Skeletal muscle satellite cell (primary cell): Measurements from ENCODE around the gene EFCC1.

Experiments used
- H3K27me3 ChIP-seq: 2 replicates; pipeline ENCODE4 v1.7.0; 2013; ENCODE audit warnings: low read length; ENCODE audit not compliant: control insufficient read depth, insufficient read depth
- H3K36me3 ChIP-seq: 2 replicates; pipeline ENCODE4 v1.7.0; 2013; ENCODE audit warnings: mild to moderate bottlenecking, control low read depth, low read length; ENCODE audit not compliant: insufficient read depth
- H3K4me1 ChIP-seq: 2 replicates; pipeline ENCODE4 v1.7.0; 2013; ENCODE audit warnings: low read length; ENCODE audit not compliant: control insufficient read depth, insufficient read depth
- H3K4me2 ChIP-seq: 2 replicates; pipeline ENCODE4 v1.7.0; 2013; ENCODE audit warnings: mild to moderate bottlenecking, low read length
- H3K4me3 ChIP-seq: 2 replicates; pipeline ENCODE4 v1.7.0; 2013; ENCODE audit warnings: low read length
- H3K9ac ChIP-seq: 2 replicates; pipeline ENCODE4 v1.7.0; 2013; ENCODE audit warnings: mild to moderate bottlenecking, low read depth, low read length, moderate library complexity
- H3K9me3 ChIP-seq: replicated peaks from 2 replicates; pipeline ENCODE4 v1.7.0; 2013; ENCODE audit warnings: mild to moderate bottlenecking, control low read depth, low read length

The EFCC1 gene

GRCh38 chr3:129017484-129017899 is 16.4 kb downstream of the EFCC1 start:
- Histone ChIP-seq H3K36me3 (no peaks in the 10 kb centered on the region), H3K4me2 (no peak overlapping the region), H3K9me3 (no peaks in the 10 kb centered on the region), H3K27me3 (peaks cover 74% of the 10 kb centered on the region), H3K4me1 (no peaks in the 10 kb centered on the region), H3K9ac (no peak overlapping the region), H3K4me3 (no peak overlapping the region)

DNA sequence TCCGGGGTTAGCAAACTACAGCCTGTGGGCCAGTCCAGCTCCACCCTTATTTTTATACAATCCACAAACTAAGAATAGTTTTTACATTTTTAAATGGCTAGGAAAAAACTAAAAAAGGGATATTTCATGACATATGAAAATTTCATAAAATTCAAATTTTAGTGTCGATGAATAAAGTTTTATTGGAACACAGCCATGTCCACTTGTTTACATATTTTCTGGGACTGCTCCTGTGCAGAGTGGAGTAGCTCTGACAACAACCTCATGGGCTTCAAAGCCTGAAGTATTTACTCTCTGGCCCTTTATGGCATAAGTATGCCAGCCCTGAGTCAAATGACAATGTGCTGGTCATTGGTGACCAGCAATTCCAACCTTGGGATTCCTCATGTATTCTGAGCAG is 17.2 kb downstream of the EFCC1 start:
- Histone ChIP-seq H3K9me3 (no peaks in the 10 kb centered on the region), H3K4me1 (no peaks in the 10 kb centered on the region), H3K27me3 (peaks cover 81% of the 10 kb centered on the region), H3K4me3 (no peak overlapping the region), H3K9ac (no peak overlapping the region), H3K36me3 (no peaks in the 10 kb centered on the region), H3K4me2 (no peak overlapping the region)

DNA sequence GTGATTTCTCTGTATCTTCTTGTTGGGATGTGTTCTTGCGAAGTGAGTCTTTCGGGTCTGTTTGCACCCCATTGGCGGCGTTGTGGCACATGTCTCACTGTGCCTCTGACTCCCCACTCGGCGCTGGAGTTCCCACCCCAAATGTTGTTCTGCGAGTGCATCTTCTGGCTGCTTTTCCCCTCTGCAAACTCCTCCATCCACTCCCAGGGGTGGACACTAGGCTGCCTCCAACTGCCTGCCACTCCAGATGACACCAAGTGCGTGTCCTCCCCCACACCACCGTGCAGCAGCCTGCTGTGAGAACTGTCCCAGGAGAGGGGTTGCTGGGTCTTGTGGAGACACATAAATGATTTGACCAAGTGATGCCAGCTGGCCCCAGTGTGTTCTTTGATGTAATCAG is 17.6 kb downstream of the EFCC1 start:
- no peaks in the 10 kb centered on the region for H3K36me3 ChIP-seq
- no peak overlapping the region for H3K9ac ChIP-seq
- peaks cover 81% of the 10 kb centered on the region for H3K27me3 ChIP-seq
- no peaks in the 10 kb centered on the region for H3K9me3 ChIP-seq
- H3K4me1 ChIP-seq, result no peaks in the 10 kb centered on the region
- H3K4me3 ChIP-seq, result no peak overlapping the region
- no peak overlapping the region for H3K4me2 ChIP-seq

GRCh38 chr3:129019266-129019665 is 18.2 kb downstream of the EFCC1 start:
- Histone ChIP-seq H3K4me2 (no peak overlapping the region), H3K4me3 (no peak overlapping the region), H3K9me3 (no peaks in the 10 kb centered on the region), H3K9ac (no peak overlapping the region), H3K36me3 (no peaks in the 10 kb centered on the region), H3K4me1 (no peaks in the 10 kb centered on the region), H3K27me3 (peaks cover 77% of the 10 kb centered on the region)

- Histone ChIP-seq H3K9ac (no peak overlapping the region), H3K27me3 (peaks cover 84% of the 10 kb centered on the region), H3K4me3 (no peak overlapping the region)
These were observed 19.6 kb downstream of the EFCC1 start for GRCh38 chr3:129020691-129021090.

GRCh38 chr3:129021140-129021551 is 20.0 kb downstream of the EFCC1 start:
- Histone ChIP-seq H3K4me2 (no peak overlapping the region), H3K4me1 (no peaks in the 10 kb centered on the region), H3K36me3 (no peaks in the 10 kb centered on the region), H3K27me3 (peaks cover 84% of the 10 kb centered on the region), H3K9ac (no peak overlapping the region), H3K4me3 (no peak overlapping the region), H3K9me3 (no peaks in the 10 kb centered on the region)

More at GRCh38 chr3:129020691-129021090, 19.6 kb downstream of the EFCC1 start:
- no peaks in the 10 kb centered on the region for H3K4me1 ChIP-seq
- no peak overlapping the region for H3K4me2 ChIP-seq
- no peaks in the 10 kb centered on the region for H3K9me3 ChIP-seq
- no peaks in the 10 kb centered on the region for H3K36me3 ChIP-seq

DNA sequence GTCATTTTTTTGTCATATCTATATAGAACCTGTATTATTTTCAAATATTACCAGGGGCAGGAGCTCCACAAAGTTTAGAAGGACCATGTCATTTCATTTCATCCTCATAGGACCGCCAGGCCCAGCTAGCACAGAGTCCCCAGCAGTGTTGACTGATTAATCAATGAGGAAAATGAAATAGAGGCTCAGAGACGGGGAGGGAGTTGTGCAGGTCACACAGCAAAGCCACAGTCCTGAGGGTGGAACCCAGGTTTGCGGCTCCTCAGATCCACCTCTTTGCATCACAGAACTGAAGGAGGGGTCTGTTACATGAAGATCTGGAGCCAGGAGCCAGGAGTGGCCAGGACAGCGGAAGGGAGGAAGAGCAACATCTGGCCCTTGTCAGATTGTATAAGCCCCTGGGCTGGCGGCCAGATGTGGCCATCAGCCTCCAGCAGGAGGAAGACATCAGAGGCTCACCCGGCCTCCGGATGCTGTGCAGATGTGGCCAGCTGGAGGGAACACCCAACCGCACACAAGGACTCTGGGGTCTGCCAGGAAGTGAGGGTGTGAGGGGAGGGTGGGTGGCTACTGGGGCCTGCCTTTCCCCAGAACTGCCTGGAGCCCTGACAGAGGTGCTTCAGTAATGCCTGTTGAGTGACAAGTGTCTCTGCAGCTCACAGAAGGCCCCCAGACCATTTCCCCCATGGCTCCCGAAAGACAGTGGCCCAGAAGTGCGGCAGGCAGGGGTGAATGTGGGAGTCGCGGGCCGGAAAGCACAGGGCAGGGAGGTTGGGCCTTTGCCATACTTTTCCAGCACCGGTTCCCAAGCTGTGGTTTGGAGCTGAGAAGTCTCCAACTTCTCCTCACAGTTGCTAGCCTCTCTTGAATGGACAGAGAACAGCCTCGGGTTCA is 21.3 kb downstream of the EFCC1 start:
- H3K9ac ChIP-seq, result no peak overlapping the region
- peaks cover 84% of the 10 kb centered on the region for H3K27me3 ChIP-seq

GRCh38 chr3:129023008-129023358 is 21.9 kb downstream of the EFCC1 start:
- Histone ChIP-seq H3K27me3 (peaks cover 78% of the 10 kb centered on the region), H3K4me1 (peaks cover 4% of the 10 kb centered on the region), H3K9me3 (no peaks in the 10 kb centered on the region), H3K4me2 (no peak overlapping the region), H3K4me3 (no peak overlapping the region), H3K9ac (no peak overlapping the region), H3K36me3 (no peaks in the 10 kb centered on the region)

More for the DNA sequence above, 21.3 kb downstream of the EFCC1 start:
- Histone ChIP-seq H3K9me3 (no peaks in the 10 kb centered on the region), H3K4me1 (peaks cover 3% of the 10 kb centered on the region), H3K4me2 (no peak overlapping the region), H3K36me3 (no peaks in the 10 kb centered on the region), H3K4me3 (no peak overlapping the region)

GRCh38 chr3:129023909-129024308 is 22.8 kb downstream of the EFCC1 start:
- no peak overlapping the region for H3K4me3 ChIP-seq
- peaks cover 69% of the 10 kb centered on the region for H3K27me3 ChIP-seq
- no peaks in the 10 kb centered on the region for H3K36me3 ChIP-seq
- H3K4me1 ChIP-seq, result peaks cover 4% of the 10 kb centered on the region
- no peak overlapping the region for H3K4me2 ChIP-seq
- no peaks in the 10 kb centered on the region for H3K9me3 ChIP-seq
- no peak overlapping the region for H3K9ac ChIP-seq

DNA sequence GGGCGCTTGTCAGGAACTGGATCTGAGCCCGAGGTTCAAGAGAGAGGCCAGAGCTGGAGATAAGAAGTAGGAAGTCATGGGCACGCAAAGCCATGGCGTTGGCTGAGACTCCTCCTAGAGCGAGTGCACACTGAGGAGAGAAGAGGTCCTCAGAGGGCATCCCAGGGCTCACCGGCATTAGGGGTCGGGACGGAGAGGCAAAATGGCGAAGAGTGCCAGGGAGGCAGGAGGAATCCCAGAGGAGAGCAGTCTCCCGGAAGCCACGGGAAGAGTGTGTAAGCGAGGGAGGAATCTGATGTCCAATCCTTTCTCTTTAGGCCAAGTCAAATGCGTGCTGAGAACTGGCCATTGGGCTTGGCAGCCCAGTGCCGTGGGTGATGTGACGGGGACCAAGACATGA is 24.0 kb downstream of the EFCC1 start:
- no peaks in the 10 kb centered on the region for H3K9me3 ChIP-seq
- H3K27me3 ChIP-seq, result peaks cover 66% of the 10 kb centered on the region
- H3K9ac ChIP-seq, result no peak overlapping the region
- H3K4me3 ChIP-seq, result no peak overlapping the region
- no peaks in the 10 kb centered on the region for H3K36me3 ChIP-seq
- H3K4me2 ChIP-seq, result no peak overlapping the region
- H3K4me1 ChIP-seq, result peaks cover 4% of the 10 kb centered on the region

DNA sequence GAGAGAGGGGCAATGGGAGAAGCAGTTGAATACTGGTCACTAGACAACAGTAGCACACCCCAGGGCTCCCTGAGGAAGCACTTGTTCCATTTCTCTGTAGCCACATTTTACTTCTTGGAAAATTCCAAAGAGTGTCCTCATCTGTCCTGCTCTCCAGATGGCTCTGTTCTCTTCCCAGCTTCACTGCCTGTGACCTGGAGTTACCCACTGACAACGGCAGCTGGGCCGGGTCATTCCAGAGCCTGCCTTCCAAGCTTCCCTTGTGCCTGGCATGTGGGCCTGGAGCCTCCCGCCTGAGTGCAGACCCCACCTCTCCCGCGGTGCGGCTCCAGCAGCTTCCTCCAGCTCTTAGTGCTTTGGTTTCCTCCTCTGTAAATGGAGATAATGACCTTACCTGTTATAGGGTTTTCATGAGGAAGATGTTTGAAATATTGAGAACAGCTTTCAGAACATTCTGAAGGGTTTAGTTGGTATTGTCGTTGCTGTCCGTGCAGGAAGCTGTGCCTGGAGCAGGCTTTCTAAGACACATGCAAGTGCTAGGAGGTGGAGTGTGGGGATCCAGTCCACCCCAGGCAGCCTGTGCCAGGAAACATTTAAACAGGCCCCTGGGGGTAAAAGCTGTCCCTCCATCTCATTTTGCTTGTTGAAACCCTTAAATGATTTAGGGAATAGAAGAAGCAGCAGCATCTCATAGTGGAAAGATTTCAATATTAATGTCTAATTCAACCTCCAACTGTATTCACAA is 24.8 kb downstream of the EFCC1 start:
- Histone ChIP-seq H3K36me3 (no peaks in the 10 kb centered on the region), H3K4me2 (no peak overlapping the region), H3K4me1 (peaks cover 4% of the 10 kb centered on the region), H3K4me3 (no peak overlapping the region), H3K27me3 (peaks cover 61% of the 10 kb centered on the region), H3K9me3 (no peaks in the 10 kb centered on the region), H3K9ac (no peak overlapping the region)
